Heart left ventricle (tissue), 16 donors: ENCODE results near the gene PRR14. TPM values are rescaled to one million over a fixed set of nuclear protein-coding genes. Genes with fewer than 3 reads are reported as not detected.
A peak's percentile ranks its signal among the peaks of the same experiment; 100 is the strongest.

Experiments
- ATAC-seq, 4 donors: fragments of 200-7000 bp; cut with Tn5 transposase; one replicate each; pipeline ENCODE4 v1.9.1; 2020 to 2022; ENCODE audit warnings: moderate library complexity in 4 of 4, mild to moderate bottlenecking in 3 of 4, moderate number of reproducible peaks in 1 of 4
- DNase-seq, 5 donors: peaks; one replicate each; pipeline ENCODE4 v3.0.0-alpha.2; 2020
- H3K27ac ChIP-seq, 12 donors: fragments of 200-600 bp; sonication (generic) in 4 of 12; one replicate each; pipeline versions ENCODE4 v1.5.0 to v1.8.0; 2016 to 2022; ENCODE audit warnings: mild to moderate bottlenecking in 2 of 12
- H3K27me3 ChIP-seq, 9 donors: fragments of 200-600 bp; sonication (generic) in 2 of 9; one replicate each; pipeline versions ENCODE4 v1.5.1 to v1.8.0; 2016 to 2022; ENCODE audit warnings: mild to moderate bottlenecking in 3 of 9
- H3K36me3 ChIP-seq, 9 donors: fragments of 200-600 bp; sonication (generic) in 2 of 9; one replicate each; pipeline versions ENCODE4 v1.5.0 to v1.8.0; 2018 to 2022; ENCODE audit warnings: mild to moderate bottlenecking in 2 of 9
- H3K4me1 ChIP-seq, 12 donors: fragments of 200-600 bp; sonication (generic) in 4 of 12; one replicate each; pipeline versions ENCODE4 v1.5.0 to v1.8.0; 2016 to 2022; ENCODE audit warnings: mild to moderate bottlenecking in 3 of 12
- H3K4me3 ChIP-seq, 12 donors: fragments of 200-600 bp; sonication (generic) in 4 of 12; one replicate each; pipeline versions ENCODE4 v1.5.0 to v1.8.0; 2017 to 2022; ENCODE audit warnings: mild to moderate bottlenecking in 9 of 12, moderate library complexity in 4 of 12
- H3K9me3 ChIP-seq, 12 donors: fragments of 200-600 bp; sonication (generic) in 4 of 12; one replicate each; pipeline versions ENCODE4 v1.5.0 to v1.8.0; 2016 to 2022; ENCODE audit warnings: mild to moderate bottlenecking in 1 of 12
- POLR2A ChIP-seq, 2 donors: fragments of 450-650 bp; IDR thresholded peaks; one replicate each; pipeline ENCODE4 v1.6.1; 2017; ENCODE audit warnings: antibody characterized with exemption in 2 of 2, mild to moderate bottlenecking in 2 of 2, moderate library complexity in 2 of 2
- WGBS, 4 donors: extraction: QIAGEN DNeasy Blood & Tissue Kit in 2 of 4; methylation state at CpG; one replicate each; pipeline versions ENCODE4 v1.1.5 to v1.1.7; 2013 to 2018; 5-methylcytosine and 5-hydroxymethylcytosine counted together
- intact Hi-C, 10 donors: fragments of 100-400 bp; cut with DNase I; formaldehyde crosslinking; loops; one replicate each; pipeline versions ENCODE4 v1.11.1 to v1.14.2; 2022
- polyA plus RNA-seq, 2 donors: library from polyadenylated mRNA; stranded (reverse); fragments of 200-250 nt; gene quantifications; one replicate each; pipeline ENCODE4 v1.2.3, GENCODE V29; 2013
- total RNA-seq, 9 donors: library from RNA; depleted of rRNA in 2 of 9; stranded (reverse); fragments of >200 nt in 2 of 9; fragmentation: NEBNext Ultra II Directional in 3 of 9; extraction: Animal tissue kit (Norgen Biotek cat#: 25700) in 3 of 9; gene quantifications; one replicate each; pipeline versions ENCODE4 v1.1.0 to v1.2.4, GENCODE V29; 2016 to 2023
- TF ChIP-seq, protein P1 (sequence below), 12 donors: fragments of 200-600 bp; sonication (generic) in 4 of 12; IDR thresholded peaks; one replicate each; pipeline versions ENCODE4 v1.5.0 to v1.8.0; 2018 to 2022; ENCODE audit warnings: antibody characterized with exemption in 12 of 12, mild to moderate bottlenecking in 5 of 12
- donor health status: ischemic (EF 13 %, LVEDD 7.1; RV severe dilation, severe dysfunction).
- donor health status: healthy with polysubstance abuse.
- donor health status: DM: no; HTN: yes; CAD: no.
- donor health status: DM: no; HTN: no; CAD: no.
- donor health status: ischemic (EF 25% LVEDD 6.9; RV normal size, moderate dysfunction).
- donor health status: ischemic (EF 25% LVEDD 5.7; RV mildly dilated, moderate dysfunction).
- donor health status: healthy.
- donor health status: DM: yes; HTN: yes; CAD: no.
- donor health status: ischemic (EF 35%, LVEDD 5.7; RV mildly dilated, moderate dysfunction).
- donor health status: nonischemic (EF 11% LVEDD 7.7; RV severe dilation, severe dysfunction).
- donor health status: DM: yes; HTN: yes; CAD: no.
- donor health status: PGD.
- donor health status: ischemic (EF 29% LVEDD 5.4; RV normal size, mild dysfunction).
- donor health status: nonischemic (EF 23%, LVEDD 6.1; RV moderate dilation, normal function).

The PRR14 gene
- total and polyA plus RNA-seq, 11 donors: 12.3 to 26.6 (median 22.1) TPM

DNA sequence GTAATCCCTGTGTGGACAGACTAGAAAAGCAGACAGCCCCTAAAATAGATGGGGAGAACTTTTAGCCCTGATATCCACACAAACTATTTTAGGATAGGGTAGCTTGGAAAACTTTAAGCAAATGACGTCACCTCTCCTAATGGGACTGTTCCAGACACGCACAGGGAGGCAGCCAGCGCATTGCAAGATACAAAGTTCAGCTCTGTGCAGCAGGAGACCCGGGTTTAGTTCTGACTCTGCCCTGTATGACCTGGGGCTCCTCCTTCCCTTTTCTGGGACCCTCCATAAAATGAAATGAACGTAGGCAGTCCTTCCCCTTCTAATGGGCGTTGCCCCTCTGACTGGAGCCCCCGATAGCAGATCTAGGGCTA is 46.8 kb upstream of the PRR14 start:
- intact Hi-C loops: loop anchor here in 2 of 10 donors (5.0 to 10.0 kb wide), 2 partner anchors 147 to 159 kb away; partner anchors contain the start of gene SEPHS2 (in 1 of the 2)
- ATAC-seq: peak; percentile 25 to 85 (median 76)
- H3K36me3 ChIP-seq: peaks cover 0 to 65% (median 49%) of the 10 kb centered on the region in 9 donors
- peak in 1 of 5 donors; percentile 59 for DNase-seq
- H3K27ac ChIP-seq: peak overlapping the region in 7 of 12 donors; percentile 11 to 63 (median 43)
- H3K9me3 ChIP-seq: no peaks in the 10 kb centered on the region
- no peak for TF ChIP-seq POLR2A (IDR thresholded peaks at IDR 0.05)
- TF ChIP-seq, protein P1, sequence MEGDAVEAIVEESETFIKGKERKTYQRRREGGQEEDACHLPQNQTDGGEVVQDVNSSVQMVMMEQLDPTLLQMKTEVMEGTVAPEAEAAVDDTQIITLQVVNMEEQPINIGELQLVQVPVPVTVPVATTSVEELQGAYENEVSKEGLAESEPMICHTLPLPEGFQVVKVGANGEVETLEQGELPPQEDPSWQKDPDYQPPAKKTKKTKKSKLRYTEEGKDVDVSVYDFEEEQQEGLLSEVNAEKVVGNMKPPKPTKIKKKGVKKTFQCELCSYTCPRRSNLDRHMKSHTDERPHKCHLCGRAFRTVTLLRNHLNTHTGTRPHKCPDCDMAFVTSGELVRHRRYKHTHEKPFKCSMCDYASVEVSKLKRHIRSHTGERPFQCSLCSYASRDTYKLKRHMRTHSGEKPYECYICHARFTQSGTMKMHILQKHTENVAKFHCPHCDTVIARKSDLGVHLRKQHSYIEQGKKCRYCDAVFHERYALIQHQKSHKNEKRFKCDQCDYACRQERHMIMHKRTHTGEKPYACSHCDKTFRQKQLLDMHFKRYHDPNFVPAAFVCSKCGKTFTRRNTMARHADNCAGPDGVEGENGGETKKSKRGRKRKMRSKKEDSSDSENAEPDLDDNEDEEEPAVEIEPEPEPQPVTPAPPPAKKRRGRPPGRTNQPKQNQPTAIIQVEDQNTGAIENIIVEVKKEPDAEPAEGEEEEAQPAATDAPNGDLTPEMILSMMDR (IDR thresholded peaks at IDR 0.05): no peak
- H3K4me3 ChIP-seq: no peak overlapping the region
- no peaks in the 10 kb centered on the region for H3K27me3 ChIP-seq
- 62 to 79% (median 72%) methylated on average over 5 to 7 of the region's 7 CpGs for WGBS, 4 donors
- peaks cover 0 to 64% (median 10%) of the 10 kb centered on the region in 12 donors for H3K4me1 ChIP-seq

DNA sequence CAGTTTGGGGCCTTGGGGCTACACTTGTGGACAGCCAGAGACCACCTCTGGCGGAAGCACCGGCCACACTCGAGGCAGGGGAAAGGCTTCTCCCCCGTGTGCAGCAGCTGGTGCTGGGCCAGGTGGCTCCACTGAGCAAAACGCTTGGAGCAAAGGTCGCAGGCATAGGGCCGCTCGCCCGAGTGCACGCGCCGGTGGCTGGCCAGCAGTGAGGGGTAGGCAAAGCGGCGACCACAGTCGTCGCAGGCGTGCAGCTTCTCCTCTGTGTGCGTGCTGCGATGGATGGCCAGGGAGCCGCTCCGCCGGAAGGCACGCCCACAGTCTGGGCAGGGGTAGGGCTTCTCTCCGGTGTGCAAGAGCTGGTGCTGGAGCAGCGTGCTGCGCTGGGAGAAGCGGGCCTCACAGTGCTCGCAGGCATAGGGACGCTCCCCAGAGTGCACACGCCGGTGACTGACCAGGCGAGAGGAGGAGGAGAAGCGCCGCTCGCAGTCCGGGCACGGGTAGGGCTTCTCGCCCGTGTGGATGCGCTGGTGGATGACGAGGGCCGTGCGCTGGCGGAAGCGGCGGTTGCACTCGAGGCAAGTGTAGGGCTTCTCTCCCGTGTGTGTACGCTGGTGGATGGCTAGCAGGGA is 46.3 kb upstream of the PRR14 start:
- no peaks in the 10 kb centered on the region for H3K27me3 ChIP-seq
- peaks cover 0 to 69% (median 13%) of the 10 kb centered on the region in 12 donors for H3K4me1 ChIP-seq
- ATAC-seq: peak in 2 of 4 donors; percentile 4 to 14
- H3K36me3 ChIP-seq: peaks cover 0 to 65% (median 49%) of the 10 kb centered on the region in 9 donors
- 94 to 95% (median 95%) methylated on average over 41 to 49 of the region's 49 CpGs for WGBS, 4 donors
- no peak overlapping the region for H3K4me3 ChIP-seq
- intact Hi-C loops: loop anchor here in 2 of 10 donors (5.0 to 10.0 kb wide), 2 partner anchors 147 to 160 kb away; partner anchors contain the start of gene SEPHS2 (in 1 of the 2)
- H3K27ac ChIP-seq: peak overlapping the region in 8 of 12 donors; percentile 11 to 64 (median 46)
- H3K9me3 ChIP-seq: no peaks in the 10 kb centered on the region
- peak in 1 of 5 donors; percentile 68 for DNase-seq
- TF ChIP-seq, protein P1 (IDR thresholded peaks at IDR 0.05): no peak
- TF ChIP-seq POLR2A (IDR thresholded peaks at IDR 0.05): no peak

DNA sequence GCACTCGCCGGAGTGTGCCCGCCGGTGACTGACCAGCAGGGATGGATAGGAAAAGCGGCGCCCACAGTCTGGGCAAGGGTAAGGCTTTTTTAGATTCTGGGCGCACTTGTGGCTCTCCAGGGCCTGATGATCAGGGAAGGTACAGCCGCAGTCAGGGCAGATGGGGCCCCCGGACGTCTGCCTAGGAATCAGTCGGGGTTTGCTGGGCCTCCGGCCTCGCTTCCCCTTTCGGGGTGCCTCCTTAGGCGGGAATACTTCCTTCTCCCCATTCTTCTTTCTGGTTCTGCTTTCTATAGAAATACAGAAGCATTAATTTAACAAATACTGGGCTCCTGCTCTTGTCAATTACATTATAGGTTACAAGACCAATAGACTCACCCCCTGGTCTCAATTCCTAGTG is 45.6 kb upstream of the PRR14 start:
- H3K27ac ChIP-seq: peak overlapping the region in 1 of 12 donors; percentile 64
- DNase-seq (peak in 2 of 5 donors; percentile 50 to 77), ATAC-seq (no peak)
- no peaks in the 10 kb centered on the region for H3K9me3 ChIP-seq
- H3K36me3 ChIP-seq: peaks cover 0 to 65% (median 49%) of the 10 kb centered on the region in 9 donors
- no peak overlapping the region for H3K4me3 ChIP-seq
- H3K27me3 ChIP-seq: no peaks in the 10 kb centered on the region
- TF ChIP-seq, protein P1 (IDR thresholded peaks at IDR 0.05): no peak
- no peak for TF ChIP-seq POLR2A (IDR thresholded peaks at IDR 0.05)
- peaks cover 0 to 69% (median 14%) of the 10 kb centered on the region in 12 donors for H3K4me1 ChIP-seq
- intact Hi-C loops: loop anchor here in 2 of 10 donors (5.0 to 10.0 kb wide), 2 partner anchors 160 to 163 kb away; partner anchors contain the start of gene SEPHS2 (in 1 of the 2)
- 85 to 93% (median 92%) methylated on average over 12 to 15 of the region's 15 CpGs for WGBS, 4 donors

DNA sequence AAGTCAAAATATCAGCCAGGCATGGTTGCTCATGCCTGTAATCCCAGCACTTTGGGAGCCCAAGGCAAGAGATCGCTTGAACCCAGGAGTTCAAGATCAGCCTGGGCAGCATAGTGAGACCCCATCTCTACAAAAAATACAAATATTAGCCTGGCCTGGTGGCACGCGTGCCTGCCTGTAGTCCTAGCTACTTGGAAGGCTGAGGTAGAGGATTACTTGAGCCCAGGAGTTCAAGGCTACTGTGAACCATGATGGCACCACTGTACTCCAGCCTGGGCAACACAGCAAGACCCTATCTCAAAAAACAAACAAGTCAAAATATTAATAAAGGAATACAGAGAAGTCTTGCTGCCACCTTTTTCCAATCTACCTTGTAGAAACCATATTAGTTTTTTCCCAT is 44.8 kb upstream of the PRR14 start:
- Histone ChIP-seq H3K36me3 (peaks cover 0 to 65% (median 49%) of the 10 kb centered on the region in 9 donors), H3K4me1 (peaks cover 0 to 76% (median 16%) of the 10 kb centered on the region in 12 donors), H3K4me3 (no peak overlapping the region), H3K27me3 (no peaks in the 10 kb centered on the region), H3K9me3 (no peaks in the 10 kb centered on the region), H3K27ac (peak overlapping the region in 1 of 12 donors; percentile 64)
- no peak for TF ChIP-seq POLR2A (IDR thresholded peaks at IDR 0.05)
- TF ChIP-seq, protein P1 (IDR thresholded peaks at IDR 0.05): no peak
- WGBS, 4 donors: 95 to 99% (median 97%) methylated on average over 3 of the region's 3 CpGs
- DNase-seq (no peak), ATAC-seq (no peak)
- intact Hi-C loops: loop anchor here in 2 of 10 donors (5.0 to 10.0 kb wide), 2 partner anchors 161 to 164 kb away; partner anchors contain the start of gene SEPHS2 (in 1 of the 2)
